ENCODE results near the gene STPG4.

- TF ChIP-seq POLR2A (IDR thresholded peaks at IDR 0.05; ENCODE audit: borderline replicate concordance, extremely low read depth, insufficient read depth, insufficient read length) (no peak), FOSL1 (IDR thresholded peaks at IDR 0.05; ENCODE audit: low read depth) (no peak), ATF3 (IDR thresholded peaks at IDR 0.05) (no peak), CTCF (IDR thresholded peaks at IDR 0.05 in 2 of 3, conservative IDR thresholded peaks at IDR 0.05 in 1 of 3; ENCODE audit: borderline replicate concordance in 1 of 3, insufficient read depth in 1 of 3, low read depth in 2 of 3, low read length in 2 of 3) (no peak), CBX3 (IDR thresholded peaks at IDR 0.05; ENCODE audit: low read depth) (no peak), ELF1 (IDR thresholded peaks at IDR 0.05; ENCODE audit: borderline replicate concordance, low read depth) (no peak), EZH2 (IDR thresholded peaks at IDR 0.05) (no peak), REST (IDR thresholded peaks at IDR 0.05; ENCODE audit: low read depth) (no peak), POLR2AphosphoS5 (IDR thresholded peaks at IDR 0.05; ENCODE audit: low read depth, low read length) (no peak), JUND (IDR thresholded peaks at IDR 0.05) (no peak), MAX (IDR thresholded peaks at IDR 0.05) (no peak)
Measured at GRCh38 chr2:47060652-47061170, 94.4 kb downstream of the STPG4 start.
